Esophagus muscularis mucosa (tissue), 4 donors: ENCODE results near the gene EHD4. TPM values are rescaled to one million over a fixed set of nuclear protein-coding genes. Genes with fewer than 3 reads are reported as not detected.

Experiments used
- DNase-seq: peaks from one replicate; pipeline ENCODE4 v3.0.0-alpha.2; 2017; ENCODE audit errors: extremely low spot score
- H3K27ac ChIP-seq, 4 donors: fragments of 200-600 bp; sonication (generic); replicated peaks in 1 of 4; 1 replicate in 3 of 4; 2 replicates in 1 of 4; pipeline ENCODE4 v1.5.1; 2016 to 2019; ENCODE audit warnings: mild to moderate bottlenecking in 1 of 4
- H3K27me3 ChIP-seq, 4 donors: fragments of 200-600 bp; sonication (generic); one replicate each; pipeline versions ENCODE4 v1.5.1 to v1.6.0; 2016 to 2019
- H3K36me3 ChIP-seq, 4 donors: fragments of 200-600 bp; sonication (generic); one replicate each; pipeline ENCODE4 v1.5.1; 2016 to 2019
- H3K4me1 ChIP-seq, 4 donors: fragments of 200-600 bp; sonication (generic); one replicate each; pipeline ENCODE4 v1.5.1; 2016 to 2019
- H3K4me3 ChIP-seq, 4 donors: fragments of 200-600 bp; sonication (generic); 1 replicate in 2 of 4; 2 replicates in 2 of 4; pipeline ENCODE4 v1.5.1; 2016 to 2019; ENCODE audit warnings: mild to moderate bottlenecking in 4 of 4, moderate library complexity in 1 of 4
- H3K9me3 ChIP-seq, 4 donors: fragments of 200-600 bp; sonication (generic); 1 replicate in 3 of 4; 2 replicates in 1 of 4; pipeline ENCODE4 v1.5.1; 2016 to 2019
- CTCF ChIP-seq, 3 experiments: fragments of 200-600 bp in 2 of 3; fragments of 450-650 bp in 1 of 3; sonication (generic) in 2 of 3; IDR thresholded peaks; one replicate each; pipeline ENCODE4 v1.5.1; 2017 to 2019; ENCODE audit warnings: antibody characterized with exemption in 3 of 3, mild to moderate bottlenecking in 2 of 3, moderate library complexity in 1 of 3
- EP300 ChIP-seq: sonication (generic); formaldehyde crosslinking; IDR thresholded peaks from one replicate; pipeline ENCODE4 v1.6.1; 2017; ENCODE audit warnings: antibody characterized with exemption
- POLR2A ChIP-seq: fragments of 450-650 bp; IDR thresholded peaks from one replicate; pipeline ENCODE4 v1.6.1; 2017; ENCODE audit warnings: antibody characterized with exemption, moderate library complexity, mild to moderate bottlenecking, low read depth
- POLR2AphosphoS5 ChIP-seq, 2 donors: sonication (generic); formaldehyde crosslinking; IDR thresholded peaks; one replicate each; pipeline ENCODE4 v1.6.1; 2017; ENCODE audit warnings: antibody characterized with exemption in 2 of 2
- WGBS: methylation state at CpG from one replicate; pipeline ENCODE4 v1.1.5; 2018; 5-methylcytosine and 5-hydroxymethylcytosine counted together
- intact Hi-C: fragments of 100-400 bp; cut with DNase I; formaldehyde crosslinking; loops from one replicate; pipeline ENCODE4 v1.15.1; 2023
- total RNA-seq, 4 donors: library from RNA; depleted of rRNA; stranded (reverse); fragments of >200 nt; gene quantifications; one replicate each; pipeline versions ENCODE4 v1.1.0 to v1.2.1, GENCODE V29; 2016

EHD4 gene
- total RNA-seq, 4 donors from 2014 or later, result 10.0 to 24.7 (median 21.7) TPM

- intact Hi-C loops, result no loop called here
- H3K27ac ChIP-seq, result no peak overlapping the region
Measured at GRCh38 chr15:42014406-42014805, 42.0 kb upstream of the EHD4 start.

GRCh38 chr15:42012928-42013482 is 40.6 kb upstream of the EHD4 start:
- Histone ChIP-seq H3K27ac (no peak overlapping the region), H3K4me1 (no peaks in the 10 kb centered on the region), H3K36me3 (no peaks in the 10 kb centered on the region), H3K4me3 (no peak overlapping the region), H3K9me3 (no peaks in the 10 kb centered on the region), H3K27me3 (no peaks in the 10 kb centered on the region)
- DNase-seq, result no peak
- WGBS, result 97% methylated on average over 9 of the region's 10 CpGs
- intact Hi-C loops, result no loop called here
- no peak for TF ChIP-seq POLR2A
- no peak for TF ChIP-seq EP300
- TF ChIP-seq CTCF (IDR thresholded peaks at IDR 0.05), result no peak
- TF ChIP-seq POLR2AphosphoS5 (IDR thresholded peaks at IDR 0.05), result no peak

More at GRCh38 chr15:42014406-42014805, 42.0 kb upstream of the EHD4 start:
- Histone ChIP-seq H3K27me3 (no peaks in the 10 kb centered on the region), H3K36me3 (no peaks in the 10 kb centered on the region), H3K4me3 (no peak overlapping the region), H3K4me1 (peaks cover 0 to 6% (median 1%) of the 10 kb centered on the region in 4 donors), H3K9me3 (no peaks in the 10 kb centered on the region)
- DNase-seq, result no peak
- 93% methylated on average over 4 of the region's 4 CpGs for WGBS
- TF ChIP-seq CTCF (IDR thresholded peaks at IDR 0.05), result no peak
- TF ChIP-seq EP300, result no peak
- TF ChIP-seq POLR2A, result no peak
- no peak for TF ChIP-seq POLR2AphosphoS5 (IDR thresholded peaks at IDR 0.05)

- Histone ChIP-seq H3K4me3 (no peak overlapping the region), H3K9me3 (no peaks in the 10 kb centered on the region), H3K36me3 (no peaks in the 10 kb centered on the region), H3K27me3 (no peaks in the 10 kb centered on the region), H3K27ac (no peak overlapping the region), H3K4me1 (no peaks in the 10 kb centered on the region)
- intact Hi-C loops, result no loop called here
- no peak for DNase-seq
- TF ChIP-seq POLR2A, result no peak
- no peak for TF ChIP-seq CTCF (IDR thresholded peaks at IDR 0.05)
- TF ChIP-seq EP300, result no peak
- no peak for TF ChIP-seq POLR2AphosphoS5 (IDR thresholded peaks at IDR 0.05)
- WGBS, result 61% methylated on average over 2 of the region's 2 CpGs
Measured at GRCh38 chr15:42012241-42012640, 39.9 kb upstream of the EHD4 start.

GRCh38 chr15:42011074-42011473 is 38.7 kb upstream of the EHD4 start:
- no peaks in the 10 kb centered on the region for H3K27me3 ChIP-seq
- no peak for TF ChIP-seq EP300
- no peak for TF ChIP-seq POLR2AphosphoS5 (IDR thresholded peaks at IDR 0.05)
- TF ChIP-seq POLR2A, result no peak
- no peak for TF ChIP-seq CTCF (IDR thresholded peaks at IDR 0.05)
- 93% methylated on average over 7 of the region's 7 CpGs for WGBS

GRCh38 chr15:42010434-42010833 is 38.1 kb upstream of the EHD4 start:
- TF ChIP-seq POLR2A, result no peak
- no peak for TF ChIP-seq POLR2AphosphoS5 (IDR thresholded peaks at IDR 0.05)
- TF ChIP-seq CTCF (IDR thresholded peaks at IDR 0.05), result no peak

More at GRCh38 chr15:42011074-42011473, 38.7 kb upstream of the EHD4 start:
- H3K4me1 ChIP-seq, result no peaks in the 10 kb centered on the region
- H3K4me3 ChIP-seq, result no peak overlapping the region
- H3K9me3 ChIP-seq, result no peaks in the 10 kb centered on the region
- no peaks in the 10 kb centered on the region for H3K36me3 ChIP-seq
- no peak for DNase-seq
- intact Hi-C loops, result no loop called here
- H3K27ac ChIP-seq, result no peak overlapping the region

More at GRCh38 chr15:42010434-42010833, 38.1 kb upstream of the EHD4 start:
- H3K27me3 ChIP-seq, result no peaks in the 10 kb centered on the region
- H3K27ac ChIP-seq, result no peak overlapping the region
- H3K4me3 ChIP-seq, result no peak overlapping the region
- H3K4me1 ChIP-seq, result no peaks in the 10 kb centered on the region
- H3K9me3 ChIP-seq, result no peaks in the 10 kb centered on the region
- no peak for DNase-seq
- 77% methylated on average over 1 of the region's 1 CpG for WGBS
- H3K36me3 ChIP-seq, result no peaks in the 10 kb centered on the region
- intact Hi-C loops, result no loop called here
